Stimulated activated CD4-positive, alpha-beta T cell treated with anti-CD3 and anti-CD28 coated beads, TNF-alpha, amount 100 ng/mL, for 24 hours (primary cell): ENCODE data around the gene HOXC5.

Experiments used
- DNase-seq, 3 experiments: peaks; one replicate each; pipeline ENCODE4 v3.0.0-alpha.2; 2020; ENCODE audit warnings: low read depth in 3 of 3

HOXC5 gene

DNA sequence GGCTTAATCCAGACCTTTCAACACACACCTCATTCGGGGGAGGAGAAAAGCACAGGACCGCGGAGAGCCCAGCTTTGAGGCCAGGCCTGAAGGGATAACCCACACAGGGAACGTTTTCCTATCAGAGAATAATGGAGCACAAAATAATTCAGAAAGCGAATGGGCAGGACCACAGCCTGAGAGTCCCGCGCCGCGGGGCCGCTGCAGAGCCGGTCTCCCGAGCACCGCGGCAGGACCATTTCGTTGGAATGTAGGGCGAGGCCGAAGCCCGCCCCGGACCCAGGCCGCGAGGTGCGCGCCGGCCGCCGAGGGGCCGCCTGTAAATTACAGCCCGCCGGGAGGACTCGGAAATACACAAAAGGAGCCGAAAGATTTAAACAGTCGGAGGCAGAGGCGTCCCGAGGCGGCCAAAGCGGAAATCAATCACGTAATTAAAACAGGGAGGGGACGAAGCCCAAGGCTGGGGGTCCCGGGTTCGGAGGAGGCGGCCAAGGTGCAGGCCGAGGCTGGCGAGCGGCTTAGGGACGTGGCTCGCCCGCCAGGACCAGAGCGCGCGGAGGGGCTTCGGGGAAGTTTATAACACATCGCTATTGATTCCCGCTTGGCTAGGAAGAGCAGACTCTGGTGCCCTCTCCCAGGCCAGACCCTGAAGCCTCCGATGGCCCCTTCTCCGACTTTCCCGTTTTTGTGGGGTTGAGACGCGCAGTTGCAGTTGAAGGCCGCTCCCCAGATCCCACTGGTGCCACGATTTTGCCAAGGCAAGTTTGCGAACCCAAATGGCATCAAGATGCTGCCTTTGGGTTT is 14.5 kb downstream of the HOXC5 start:
- no peak for DNase-seq

DNA sequence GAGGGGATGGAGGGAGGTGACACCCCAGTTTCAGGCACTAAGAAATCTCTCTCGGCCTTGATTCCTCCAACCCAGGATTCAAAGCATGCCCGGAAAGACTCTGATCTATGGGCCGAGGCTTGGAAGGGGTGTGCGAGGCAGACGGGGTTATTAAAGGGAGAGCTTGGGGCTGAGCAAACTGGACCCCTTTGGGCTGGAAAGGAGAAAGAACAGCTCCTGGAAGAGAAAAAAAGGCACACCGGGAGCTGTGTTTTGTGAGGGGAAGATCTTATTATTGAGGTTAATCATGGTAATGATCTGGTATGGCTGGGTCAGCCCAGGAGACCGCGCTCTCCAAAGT is 15.1 kb downstream of the HOXC5 start:
- DNase-seq: no peak

GRCh38 chr12:54048406-54049093 is 15.7 kb downstream of the HOXC5 start:
- DNase-seq: no peak

DNA sequence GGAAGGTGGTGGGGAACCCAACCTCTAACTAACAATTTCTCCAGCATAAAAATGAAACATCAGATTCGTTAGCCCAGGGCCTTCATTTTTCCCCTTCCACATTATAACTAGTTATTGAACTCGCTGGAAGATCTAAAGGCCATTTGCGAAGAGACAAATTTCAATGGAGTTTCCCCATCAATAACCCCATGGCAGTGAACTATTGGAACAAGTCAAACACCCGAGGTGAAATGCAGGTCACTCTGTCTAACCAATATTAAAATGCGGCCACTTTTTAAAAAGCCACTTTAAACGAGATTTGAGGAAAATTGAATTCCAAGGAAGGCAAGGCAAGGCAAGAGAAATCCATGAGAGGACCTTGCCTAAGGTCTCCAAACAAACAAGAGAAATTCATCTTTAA is 16.3 kb downstream of the HOXC5 start:
- DNase-seq: no peak

DNA sequence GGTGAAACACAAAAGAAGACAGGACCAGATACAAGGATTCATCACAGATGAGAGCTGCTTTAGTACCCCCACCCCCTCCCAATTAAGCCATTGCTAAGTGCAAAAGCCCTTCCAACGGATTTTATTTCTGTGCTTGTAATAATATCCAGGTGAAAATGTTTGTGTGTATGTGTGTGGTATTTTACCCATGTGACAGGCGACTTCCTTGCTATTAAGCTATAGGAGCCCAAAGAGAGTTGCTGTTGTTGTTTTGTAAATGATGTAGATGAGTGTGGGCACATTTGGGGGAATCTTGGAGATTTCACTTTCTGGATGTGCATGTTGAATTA is 17.6 kb downstream of the HOXC5 start:
- no peak for DNase-seq

GRCh38 chr12:54051026-54051842 is 18.4 kb downstream of the HOXC5 start:
- DNase-seq: no peak

GRCh38 chr12:54051874-54052437 is 19.1 kb downstream of the HOXC5 start:
- DNase-seq: no peak

DNA sequence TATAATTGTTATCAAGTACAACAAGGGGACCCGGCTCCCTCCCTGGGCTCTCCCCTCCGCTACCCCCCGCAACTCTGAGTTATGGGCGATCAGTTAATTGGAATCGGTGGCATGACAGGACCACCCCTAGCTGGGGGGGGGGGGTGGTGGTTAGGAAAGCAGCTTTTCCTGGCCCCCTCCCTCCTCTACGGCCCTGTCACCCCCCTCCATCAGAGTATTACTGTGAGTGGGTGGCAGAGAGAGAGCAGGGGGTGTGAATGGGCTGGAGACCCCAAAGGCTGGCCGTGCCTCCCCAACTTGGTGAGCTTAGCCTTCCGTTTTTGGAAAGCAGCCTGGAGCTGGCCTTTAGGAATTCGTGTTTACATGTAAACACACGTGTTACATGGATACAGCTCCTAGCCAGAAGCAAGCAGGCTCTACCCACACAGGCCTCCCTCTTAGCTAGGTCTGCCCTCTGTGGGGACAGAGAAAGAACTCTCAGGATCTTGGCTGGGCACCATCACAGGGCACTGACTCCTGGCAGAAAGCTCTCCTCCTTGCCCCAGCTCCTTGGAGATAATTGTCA is 19.7 kb downstream of the HOXC5 start:
- DNase-seq: no peak

- no peak for DNase-seq
Observed at GRCh38 chr12:54053003-54053750, 20.3 kb downstream of the HOXC5 start.

GRCh38 chr12:54053751-54054741 is 21.2 kb downstream of the HOXC5 start, which contains the start of gene HOXC4:
TSS of gene HOXC4 (plus strand) at chr12:54053835. CDS start at chr12:54053923, 88 bp downstream.
- DNase-seq: no peak

- DNase-seq: no peak
Observed at GRCh38 chr12:54054742-54055194, 21.9 kb downstream of the HOXC5 start.

DNA sequence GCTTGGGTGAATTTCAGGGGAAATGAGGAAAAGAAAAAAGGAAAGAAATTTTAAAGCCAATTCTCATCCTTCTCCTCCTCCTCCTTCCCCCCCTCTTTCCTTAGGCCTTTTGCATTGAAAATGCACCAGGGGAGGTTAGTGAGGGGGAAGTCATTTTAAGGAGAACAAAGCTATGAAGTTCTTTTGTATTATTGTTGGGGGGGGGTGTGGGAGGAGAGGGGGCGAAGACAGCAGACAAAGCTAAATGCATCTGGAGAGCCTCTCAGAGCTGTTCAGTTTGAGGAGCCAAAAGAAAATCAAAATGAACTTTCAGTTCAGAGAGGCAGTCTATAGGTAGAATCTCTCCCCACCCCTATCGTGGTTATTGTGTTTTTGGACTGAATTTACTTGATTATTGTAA is 22.7 kb downstream of the HOXC5 start:
- DNase-seq: no peak

DNA sequence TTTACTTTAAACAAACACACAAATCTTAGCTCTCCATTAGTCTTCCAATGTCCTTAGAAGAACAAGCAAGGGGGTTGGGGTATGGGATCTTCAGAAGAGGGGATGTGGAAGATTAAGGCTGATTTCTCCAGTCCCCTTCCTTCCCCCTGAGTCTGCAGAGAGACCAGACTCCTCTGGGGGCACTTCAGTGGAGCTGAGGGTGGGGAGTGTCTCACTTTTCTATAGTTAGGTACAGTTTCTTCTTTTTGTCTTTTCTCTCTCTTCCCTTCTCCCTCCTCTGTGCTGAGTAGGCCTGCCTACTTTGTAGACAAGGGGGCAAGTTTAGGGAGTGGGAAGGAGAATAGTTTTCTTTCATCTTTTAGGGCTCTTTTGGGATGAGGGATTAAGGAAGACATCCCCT is 23.3 kb downstream of the HOXC5 start:
- no peak for DNase-seq

GRCh38 chr12:54058128-54058768 is 25.4 kb downstream of the HOXC5 start:
- DNase-seq: no peak

GRCh38 chr12:54059668-54060067 is 26.8 kb downstream of the HOXC5 start:
- DNase-seq: no peak

GRCh38 chr12:54060174-54060974 is 27.5 kb downstream of the HOXC5 start:
- DNase-seq: no peak

DNA sequence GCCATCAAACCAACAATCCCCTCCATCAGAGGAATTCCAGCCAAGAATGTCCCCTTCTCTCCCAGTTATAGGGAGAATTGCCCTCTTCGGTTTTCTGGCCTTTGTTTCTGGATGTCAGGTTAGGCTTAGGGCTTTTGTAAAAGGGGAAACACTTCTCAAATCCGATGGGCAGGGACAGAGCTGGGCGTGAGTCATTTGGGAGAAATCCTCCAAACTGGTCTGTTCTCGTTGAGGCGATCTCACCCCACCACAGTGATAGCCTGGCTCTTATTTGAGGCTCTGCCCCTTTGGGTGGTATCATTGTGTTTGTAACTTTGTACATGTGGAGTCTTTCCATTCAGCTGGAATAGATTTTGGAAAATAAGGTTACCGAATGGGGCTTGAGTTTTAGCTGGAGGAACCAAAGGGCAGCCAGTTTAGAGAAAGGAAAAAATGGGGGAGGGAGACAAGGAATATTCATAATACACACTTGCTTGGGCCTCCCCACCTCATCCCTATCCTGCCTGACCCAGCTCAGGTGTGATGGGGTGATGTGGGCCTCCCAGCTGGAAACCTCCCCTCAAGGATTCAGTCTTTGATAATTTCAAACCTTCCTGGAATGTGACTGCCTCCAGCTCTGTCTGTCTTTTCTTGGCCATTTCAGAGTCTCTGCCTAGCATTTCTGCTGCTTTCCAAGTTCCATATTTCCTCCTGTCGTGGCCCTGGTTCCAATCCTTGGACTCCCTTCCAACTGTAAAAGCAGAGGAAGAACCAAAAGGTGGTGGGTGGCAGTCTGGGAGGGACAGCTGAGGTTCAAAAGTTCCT is 28.3 kb downstream of the HOXC5 start:
- DNase-seq: no peak

DNA sequence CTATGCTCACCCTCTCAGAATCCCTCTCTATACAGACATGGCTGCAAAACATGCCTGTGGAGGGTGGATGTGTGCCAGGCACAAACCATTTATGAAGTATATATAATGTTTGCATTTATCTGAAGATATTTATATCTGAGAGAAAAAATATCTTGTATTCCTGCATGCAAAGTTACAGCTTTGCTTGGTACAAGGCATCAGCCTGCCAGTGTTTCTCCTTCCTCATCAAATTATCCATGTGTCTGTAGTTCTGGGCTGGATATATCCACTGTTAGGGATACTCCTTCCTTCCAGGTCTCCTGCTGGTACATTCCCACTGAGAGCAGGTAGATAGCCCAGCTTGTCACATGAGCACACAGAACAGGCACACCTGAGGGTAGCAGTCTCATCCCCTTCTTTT is 32.8 kb downstream of the HOXC5 start:
- DNase-seq: no peak
